MG63 (cell line): Measurements from ENCODE around the gene STOX2. TPM values are rescaled to one million over a fixed set of nuclear protein-coding genes. Genes with fewer than 3 reads are reported as not detected.

Source experiments
- DNase-seq: peaks from one replicate; pipeline ENCODE4 v3.0.0-alpha.2; 2020
- H3K27me3 ChIP-seq: fragments of 250-450 bp; sonication (Bioruptor Pico); 2 replicates; pipeline ENCODE4 v1.5.1; 2020; ENCODE audit warnings: mild to moderate bottlenecking, moderate library complexity
- H3K36me3 ChIP-seq: fragments of 250-450 bp; sonication (Bioruptor Pico); 2 replicates; pipeline ENCODE4 v1.5.1; 2020; ENCODE audit warnings: mild to moderate bottlenecking, moderate library complexity
- H3K4me3 ChIP-seq: fragments of 250-450 bp; sonication (Bioruptor Pico); 2 replicates; pipeline ENCODE4 v1.5.1; 2020; ENCODE audit warnings: mild to moderate bottlenecking, moderate library complexity
- H3K9me3 ChIP-seq: fragments of 250-450 bp; sonication (Bioruptor Pico); 2 replicates; pipeline ENCODE4 v1.5.1; 2020; ENCODE audit warnings: mild to moderate bottlenecking, moderate library complexity
- total RNA-seq: library from RNA; depleted of rRNA; stranded (reverse); fragments of >200 nt; shearing (Covaris generic); gene quantifications from 2 replicates; pipeline ENCODE4 v1.2.3, GENCODE V29; 2014; ENCODE audit warnings: low replicate concordance

Gene STOX2
- total RNA-seq, 1 experiment from 2014 or later: 0.89 TPM

GRCh38 chr4:183876268-183876934 is 28.7 kb upstream of the STOX2 start:
- Histone ChIP-seq H3K27me3 (no peaks in the 10 kb centered on the region), H3K4me3 (peak overlapping the region; percentile 45), H3K36me3 (no peaks in the 10 kb centered on the region), H3K9me3 (no peaks in the 10 kb centered on the region)
- DNase-seq: peak; percentile 96

DNA sequence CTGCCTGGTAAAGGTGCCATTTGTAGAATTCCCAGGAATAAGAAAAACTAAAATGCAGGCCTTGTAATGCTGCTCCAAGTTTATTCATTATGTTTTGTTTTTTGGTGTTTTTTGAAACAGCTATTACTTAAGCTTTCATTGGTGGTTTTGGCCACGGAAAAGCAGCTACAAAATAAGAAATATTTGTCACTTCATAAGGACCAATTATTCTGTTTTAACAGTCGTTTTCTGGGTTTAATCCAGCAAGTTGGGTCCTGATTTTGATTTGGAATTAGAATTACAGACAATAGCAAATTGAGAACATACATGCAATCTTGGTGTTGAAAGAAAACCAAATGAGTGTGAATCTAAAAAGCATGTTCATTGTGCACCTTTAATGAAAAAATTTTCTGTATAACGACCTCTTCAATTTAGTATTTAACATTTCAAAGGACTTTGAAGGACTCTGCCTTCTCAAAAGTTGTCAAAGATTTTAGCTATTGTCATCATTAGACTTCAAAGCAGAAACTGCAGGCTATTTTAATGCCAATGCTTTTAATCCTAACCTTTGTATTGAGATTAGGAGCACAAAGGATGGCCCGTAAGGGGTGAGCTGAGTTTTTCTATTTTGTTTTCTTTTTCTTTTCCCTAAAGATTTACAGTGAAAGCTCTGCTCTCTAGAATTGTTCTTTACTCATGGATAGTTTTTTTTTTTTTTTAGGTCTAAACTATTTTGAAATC is 26.7 kb upstream of the STOX2 start:
- Histone ChIP-seq H3K36me3 (no peaks in the 10 kb centered on the region), H3K4me3 (no peak overlapping the region), H3K27me3 (no peaks in the 10 kb centered on the region), H3K9me3 (no peaks in the 10 kb centered on the region)
- no peak for DNase-seq

DNA sequence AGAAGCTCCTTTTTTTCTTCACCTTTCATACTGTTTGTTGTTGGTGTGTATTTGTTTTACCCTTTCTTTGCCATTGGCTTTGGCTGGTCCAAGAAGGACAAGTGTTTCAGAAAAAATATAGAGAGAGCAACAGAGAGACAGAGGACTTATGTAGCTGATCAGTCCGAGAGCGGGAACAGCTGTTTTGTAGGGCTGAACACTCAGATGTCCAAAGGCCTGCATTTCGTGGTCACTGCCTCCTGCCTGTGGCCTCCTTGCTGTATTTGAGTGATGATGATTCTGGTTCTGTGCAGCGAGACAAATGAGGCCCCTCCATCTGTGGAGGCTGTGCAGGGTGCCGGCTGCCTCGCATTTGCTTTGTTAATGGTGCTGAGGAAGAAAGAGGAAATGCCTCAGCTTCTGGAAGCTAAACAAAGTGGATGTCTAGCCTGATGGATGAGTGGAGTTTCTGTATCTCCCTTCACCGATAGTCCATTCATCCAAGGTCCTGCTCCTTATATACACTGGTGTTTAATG is 19.8 kb upstream of the STOX2 start:
- no peak for DNase-seq
- H3K9me3 ChIP-seq: no peaks in the 10 kb centered on the region
- H3K36me3 ChIP-seq: no peaks in the 10 kb centered on the region
- no peak overlapping the region for H3K4me3 ChIP-seq
- no peaks in the 10 kb centered on the region for H3K27me3 ChIP-seq

GRCh38 chr4:183887351-183887750 is 17.8 kb upstream of the STOX2 start:
- no peaks in the 10 kb centered on the region for H3K36me3 ChIP-seq
- no peak overlapping the region for H3K4me3 ChIP-seq
- no peaks in the 10 kb centered on the region for H3K27me3 ChIP-seq
- no peaks in the 10 kb centered on the region for H3K9me3 ChIP-seq
- DNase-seq: no peak

GRCh38 chr4:183888564-183888963 is 16.5 kb upstream of the STOX2 start:
- Histone ChIP-seq H3K36me3 (no peaks in the 10 kb centered on the region), H3K9me3 (no peaks in the 10 kb centered on the region), H3K27me3 (no peaks in the 10 kb centered on the region), H3K4me3 (no peak overlapping the region)
- DNase-seq: no peak

GRCh38 chr4:183889190-183889589 is 15.9 kb upstream of the STOX2 start:
- H3K9me3 ChIP-seq: no peaks in the 10 kb centered on the region
- no peaks in the 10 kb centered on the region for H3K36me3 ChIP-seq
- DNase-seq: no peak
- H3K27me3 ChIP-seq: no peaks in the 10 kb centered on the region
- no peak overlapping the region for H3K4me3 ChIP-seq

GRCh38 chr4:183897193-183897592 is 7.9 kb upstream of the STOX2 start:
- Histone ChIP-seq H3K9me3 (peaks cover 10% of the 10 kb centered on the region; the same call in 1 of the 2 replicates), H3K4me3 (no peak overlapping the region), H3K36me3 (no peaks in the 10 kb centered on the region), H3K27me3 (no peaks in the 10 kb centered on the region)
- DNase-seq: no peak

GRCh38 chr4:183898456-183898855 is 6.7 kb upstream of the STOX2 start:
- Histone ChIP-seq H3K4me3 (no peak overlapping the region), H3K9me3 (peaks cover 10% of the 10 kb centered on the region; the same call in 1 of the 2 replicates), H3K36me3 (no peaks in the 10 kb centered on the region), H3K27me3 (no peaks in the 10 kb centered on the region)
- DNase-seq: no peak

DNA sequence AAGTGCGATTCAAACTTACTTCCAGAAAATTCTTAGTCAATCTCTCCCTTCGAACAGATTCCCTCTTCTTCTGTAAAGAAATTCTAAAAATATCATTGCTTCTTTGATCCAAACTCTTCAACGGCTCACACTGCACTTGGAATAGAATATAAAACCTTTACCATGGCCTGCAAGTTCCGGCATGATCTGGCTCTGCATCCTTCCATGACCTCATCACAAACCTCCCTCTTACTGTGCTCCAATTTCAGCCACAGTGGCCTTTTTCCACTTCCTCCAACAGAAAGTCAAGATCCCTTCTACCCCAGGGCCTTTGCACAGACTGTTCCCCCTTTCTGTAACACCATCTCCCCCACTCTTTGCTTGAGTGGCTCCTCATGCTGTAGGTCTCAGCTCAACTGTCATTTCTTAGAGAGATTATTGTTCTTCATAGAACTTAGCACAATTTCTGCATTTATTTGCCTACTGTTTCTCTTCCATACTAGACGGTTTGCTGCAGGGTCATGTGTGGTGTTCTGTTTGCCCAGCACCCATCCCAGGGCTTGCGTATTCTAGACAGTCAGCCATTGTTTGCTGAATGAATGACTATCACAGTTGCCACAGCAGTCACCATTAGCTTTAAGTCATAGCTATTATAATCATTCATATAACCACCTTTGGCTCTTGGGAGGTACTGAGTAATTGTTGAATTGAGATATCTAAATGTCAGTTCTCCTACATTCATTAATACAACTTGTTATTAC is 1.9 kb upstream of the STOX2 start:
- Histone ChIP-seq H3K4me3 (no peak overlapping the region), H3K27me3 (peaks cover 13% of the 10 kb centered on the region), H3K9me3 (peaks cover 10% of the 10 kb centered on the region; the same call in 1 of the 2 replicates), H3K36me3 (no peaks in the 10 kb centered on the region)
- no peak for DNase-seq

DNA sequence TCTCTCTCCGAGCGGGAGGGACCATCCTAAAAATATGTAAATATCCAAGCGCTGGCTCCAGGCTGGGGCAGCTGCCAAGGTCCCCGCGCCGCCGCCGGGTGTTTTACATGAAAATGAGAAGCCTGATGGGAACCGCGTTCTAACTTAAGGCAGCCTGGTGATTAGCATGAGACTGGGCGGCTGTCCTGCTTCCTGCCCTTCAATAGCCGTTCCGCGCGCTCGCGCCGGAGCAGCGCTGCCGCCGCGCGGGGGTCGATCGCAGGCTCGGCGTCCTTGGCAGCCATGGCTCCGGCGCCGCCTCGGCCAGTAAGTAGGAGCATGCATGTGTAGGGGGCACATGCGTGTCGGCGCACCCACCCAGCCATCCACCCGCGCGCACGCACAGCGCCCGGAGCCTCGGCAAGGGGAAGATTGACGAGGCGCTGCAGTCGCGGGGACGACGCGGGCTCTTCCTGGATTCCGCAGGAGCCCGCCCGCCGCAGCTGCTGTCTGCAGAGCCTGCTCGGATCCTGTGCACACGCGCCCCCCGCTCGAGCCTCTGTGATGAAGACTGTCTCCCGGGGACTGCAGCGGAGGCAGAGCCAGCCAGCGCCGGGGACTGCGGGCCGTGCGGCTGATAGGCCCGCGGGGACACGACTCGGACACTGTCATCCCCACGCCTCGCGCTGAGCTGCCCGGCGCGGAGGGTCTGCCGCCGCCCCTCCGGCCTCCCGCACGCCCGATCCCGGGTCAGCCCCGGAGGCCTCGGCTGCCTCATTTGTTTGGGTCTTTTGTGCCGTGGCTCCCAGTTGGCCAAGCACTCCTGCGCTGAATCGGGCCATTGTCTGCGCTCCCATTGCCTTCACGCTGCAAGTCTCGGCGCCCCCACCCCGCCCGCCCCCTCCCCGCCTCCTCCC is 734 bp downstream of the STOX2 start:
- peak; percentile 48 for DNase-seq
- H3K36me3 ChIP-seq: no peaks in the 10 kb centered on the region
- H3K4me3 ChIP-seq: peak overlapping the region; percentile 56
- H3K9me3 ChIP-seq: no peaks in the 10 kb centered on the region
- H3K27me3 ChIP-seq: peaks cover 13% of the 10 kb centered on the region

DNA sequence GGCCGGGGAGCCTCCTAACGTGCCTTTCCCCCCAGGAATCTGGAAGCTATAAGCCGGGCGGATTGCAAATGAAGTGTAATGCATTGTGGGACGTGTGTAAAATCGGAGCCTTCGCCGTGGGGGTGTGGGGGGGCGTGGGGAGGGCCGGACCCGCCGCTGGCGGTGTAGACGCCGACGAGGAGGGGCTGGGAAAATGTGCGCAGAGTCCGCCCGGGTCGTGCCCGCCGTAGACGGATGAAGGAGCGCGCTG is 1.3 kb downstream of the STOX2 start:
- Histone ChIP-seq H3K4me3 (peak overlapping the region; percentile 27), H3K27me3 (peaks cover 13% of the 10 kb centered on the region), H3K9me3 (no peaks in the 10 kb centered on the region), H3K36me3 (no peaks in the 10 kb centered on the region)
- DNase-seq: peak; percentile 2

GRCh38 chr4:183906739-183907651 is 1.9 kb downstream of the STOX2 start:
- DNase-seq: peak; percentile 5
- H3K4me3 ChIP-seq: peak overlapping the region; percentile 27
- peaks cover 13% of the 10 kb centered on the region for H3K27me3 ChIP-seq

GRCh38 chr4:183907871-183908683 is 3.0 kb downstream of the STOX2 start:
- no peak for DNase-seq
- Histone ChIP-seq H3K9me3 (no peaks in the 10 kb centered on the region), H3K27me3 (peaks cover 13% of the 10 kb centered on the region), H3K36me3 (no peaks in the 10 kb centered on the region), H3K4me3 (no peak overlapping the region)

More at GRCh38 chr4:183906739-183907651, 1.9 kb downstream of the STOX2 start:
- H3K9me3 ChIP-seq: no peaks in the 10 kb centered on the region
- no peaks in the 10 kb centered on the region for H3K36me3 ChIP-seq

DNA sequence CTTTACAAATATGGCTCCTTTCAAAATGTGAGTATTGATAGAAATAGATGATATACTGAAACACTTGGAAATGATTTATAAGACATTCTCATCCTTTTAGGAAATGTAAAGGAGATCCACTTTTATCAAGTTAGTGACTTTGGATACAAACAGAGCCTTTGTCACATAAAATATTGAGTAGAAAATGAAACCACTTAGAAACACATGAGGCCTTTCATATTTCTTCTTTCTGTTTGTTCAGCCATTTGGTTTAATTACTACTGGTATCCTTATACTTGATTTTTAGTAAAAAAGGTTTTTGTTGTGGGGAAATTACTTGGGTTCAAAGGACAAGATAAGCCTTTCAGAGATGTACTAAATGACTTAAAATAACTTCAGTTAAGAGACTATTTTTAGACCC is 4.1 kb downstream of the STOX2 start:
- H3K9me3 ChIP-seq: no peaks in the 10 kb centered on the region
- H3K4me3 ChIP-seq: no peak overlapping the region
- DNase-seq: no peak
- H3K27me3 ChIP-seq: peaks cover 13% of the 10 kb centered on the region
- no peaks in the 10 kb centered on the region for H3K36me3 ChIP-seq

DNA sequence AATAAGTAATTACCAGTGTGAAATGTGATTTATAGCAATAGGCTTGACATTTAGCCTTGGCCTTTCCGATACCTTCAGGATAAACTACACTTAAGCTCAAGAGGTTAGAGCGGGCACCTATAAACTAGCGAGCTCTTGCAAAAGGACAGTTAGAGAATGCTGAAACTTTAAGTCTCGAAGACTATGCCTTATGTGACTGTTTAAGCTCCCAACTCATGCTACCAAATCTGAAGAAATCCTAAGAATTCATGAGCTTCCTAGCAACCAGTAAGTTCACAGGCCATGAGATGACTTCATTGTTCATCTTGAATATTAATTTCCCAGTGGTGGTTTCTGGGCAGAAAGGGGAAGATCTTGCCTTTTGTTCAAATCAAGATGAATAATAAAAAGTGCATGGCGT is 4.7 kb downstream of the STOX2 start:
- Histone ChIP-seq H3K9me3 (no peaks in the 10 kb centered on the region), H3K4me3 (no peak overlapping the region), H3K36me3 (no peaks in the 10 kb centered on the region), H3K27me3 (peaks cover 13% of the 10 kb centered on the region)
- DNase-seq: no peak
